SK-N-SH (cell line): Measurements from ENCODE around the gene SALL3. TPM values are rescaled to one million over a fixed set of nuclear protein-coding genes. Genes with fewer than 3 reads are reported as not detected.

ENCODE experiments used
- CTCF ChIA-PET: fragments of 300-600, 350-600 bp; formaldehyde crosslinking; extraction: SDS; loops from one replicate; lab custom pipeline; 2021; lab: Yijun Ruan, JAX
- POLR2A ChIA-PET: fragments of 350-600 bp; sonication (Branson Sonifier 250); formaldehyde crosslinking; extraction: SDS; loops from one replicate; lab custom pipeline; 2020; ENCODE audit warnings: antibody characterized with exemption, inconsistent platforms; lab: Yijun Ruan, JAX
- DNase-seq: peaks from one replicate; pipeline ENCODE4 v3.0.0; 2012
- H2AFZ ChIP-seq: fragments of 200-600 bp; sonication (generic); 2 replicates; pipeline ENCODE4 v1.8.1; 2016; ENCODE audit warnings: antibody characterized with exemption, mild to moderate bottlenecking, low read depth
- H3F3A ChIP-seq: fragments of 200-600 bp; sonication (generic); replicated peaks from 2 replicates; pipeline ENCODE3; 2016; ENCODE audit warnings: antibody characterized with exemption, mild to moderate bottlenecking; ENCODE audit not compliant: insufficient read depth
- H3K27ac ChIP-seq, 2 experiments: fragments of 200-500 bp in 1 of 2; fragments of 200-600 bp in 1 of 2; sonication (Bioruptor generic) in 1 of 2; sonication (generic), shearing (Covaris generic) in 1 of 2; 2 replicates each; pipeline versions ENCODE4 v1.5.1 to v1.6.1; 2014 to 2016; ENCODE audit warnings: low read depth in 2 of 2, inconsistent platforms in 1 of 2, low read length in 1 of 2, mild to moderate bottlenecking in 1 of 2, mixed read lengths in 1 of 2
- H3K27me3 ChIP-seq: fragments of 200-600 bp; sonication (generic), shearing (Covaris generic); 2 replicates; pipeline ENCODE4 v1.6.1; 2016; ENCODE audit warnings: mixed run types; ENCODE audit not compliant: insufficient read depth
- H3K36me3 ChIP-seq, 2 experiments: fragments of 200-500 bp in 1 of 2; fragments of 200-600 bp in 1 of 2; sonication (Bioruptor generic) in 1 of 2; sonication (generic) in 1 of 2; replicated peaks in 1 of 2; 2 replicates each; pipeline versions ENCODE3 to v1.5.1; 2014 to 2016; ENCODE audit warnings: low read length in 1 of 2, mild to moderate bottlenecking in 1 of 2; ENCODE audit not compliant: insufficient read depth in 2 of 2, control insufficient read depth in 1 of 2
- H3K4me1 ChIP-seq, 2 experiments: fragments of 200-500 bp in 1 of 2; fragments of 200-600 bp in 1 of 2; sonication (Bioruptor generic) in 1 of 2; sonication (generic), shearing (Covaris generic) in 1 of 2; 2 replicates each; pipeline versions ENCODE4 v1.5.1 to v1.6.1; 2014 to 2016; ENCODE audit warnings: low read depth in 1 of 2, low read length in 1 of 2, mixed run types in 1 of 2; ENCODE audit not compliant: insufficient read depth in 2 of 2, control insufficient read depth in 1 of 2
- H3K4me2 ChIP-seq: fragments of 200-600 bp; sonication (generic), shearing (Covaris generic); 2 replicates; pipeline ENCODE4 v1.6.1; 2017; ENCODE audit warnings: mixed run types
- H3K4me3 ChIP-seq, 2 experiments: fragments of 200-500 bp in 1 of 2; fragments of 200-600 bp in 1 of 2; sonication (Bioruptor generic) in 1 of 2; sonication (generic), shearing (Covaris generic) in 1 of 2; 2 replicates each; pipeline versions ENCODE4 v1.5.1 to v1.8.1; 2014 to 2016; ENCODE audit warnings: low read depth in 2 of 2, inconsistent platforms in 1 of 2, low read length in 1 of 2, mild to moderate bottlenecking in 1 of 2, mixed read lengths in 1 of 2, moderate library complexity in 1 of 2
- H3K79me2 ChIP-seq: fragments of 200-600 bp; sonication (generic); 2 replicates; pipeline ENCODE4 v1.8.1; 2017; ENCODE audit warnings: mild to moderate bottlenecking; ENCODE audit not compliant: insufficient read depth
- H3K9ac ChIP-seq: fragments of 200-600 bp; sonication (generic); 2 replicates; pipeline ENCODE4 v1.6.1; 2017; ENCODE audit warnings: mixed run types
- H3K9me2 ChIP-seq: fragments of 200-600 bp; sonication (generic); 2 replicates; pipeline ENCODE4 v1.6.1; 2017; ENCODE audit warnings: mixed run types
- H3K9me3 ChIP-seq: fragments of 200-600 bp; sonication (generic); 2 replicates; pipeline ENCODE4 v1.6.1; 2017; ENCODE audit warnings: mixed run types, mild to moderate bottlenecking, moderate library complexity
- H4K20me1 ChIP-seq: fragments of 200-600 bp; sonication (generic); 2 replicates; pipeline ENCODE4 v1.6.1; 2017; ENCODE audit warnings: mild to moderate bottlenecking, mixed run types; ENCODE audit not compliant: insufficient read depth
- CHD2 ChIP-seq: fragments of 150-350 bp; IDR thresholded peaks from 2 replicates; pipeline ENCODE4 v1.6.1; 2018; ENCODE audit warnings: low read length; ENCODE audit not compliant: partially characterized antibody
- CTCF ChIP-seq: fragments of 200-600 bp; sonication (generic); IDR thresholded peaks from 2 replicates; pipeline ENCODE4 v1.6.1; 2017; ENCODE audit warnings: antibody characterized with exemption, mild to moderate bottlenecking, moderate library complexity
- FOXM1 ChIP-seq: IDR thresholded peaks from 2 replicates; pipeline ENCODE4 v1.4.0; 2012; ENCODE audit warnings: low read depth, mild to moderate bottlenecking
- GABPA ChIP-seq: IDR thresholded peaks from 2 replicates; pipeline ENCODE4 v1.4.0; 2012; ENCODE audit warnings: low read depth, mild to moderate bottlenecking
- MEF2A ChIP-seq: IDR thresholded peaks from 2 replicates; pipeline ENCODE4 v1.4.0; 2012; ENCODE audit warnings: low read depth, borderline replicate concordance
- NFIC ChIP-seq: IDR thresholded peaks from 2 replicates; pipeline ENCODE4 v1.4.0; 2012; ENCODE audit warnings: borderline replicate concordance
- NRF1 ChIP-seq: IDR thresholded peaks from 2 replicates; pipeline ENCODE4 v1.6.1; 2012; ENCODE audit warnings: low read depth, mild to moderate bottlenecking, low read length
- POLR2AphosphoS5 ChIP-seq: IDR thresholded peaks from 2 replicates; pipeline ENCODE4 v1.6.1; 2012; ENCODE audit warnings: low read depth, low read length
- RAD21 ChIP-seq: IDR thresholded peaks from 2 replicates; pipeline ENCODE4 v1.6.1; 2012; ENCODE audit warnings: mild to moderate bottlenecking, low read length
- RCOR1 ChIP-seq: fragments of 150-350 bp; IDR thresholded peaks from 2 replicates; pipeline ENCODE4 v1.6.1; 2017; ENCODE audit warnings: antibody characterized with exemption, low read length
- RXRA ChIP-seq: IDR thresholded peaks from 2 replicates; pipeline ENCODE4 v1.4.0; 2012; ENCODE audit warnings: low read depth, mild to moderate bottlenecking, borderline replicate concordance
- SMC3 ChIP-seq: IDR thresholded peaks from 2 replicates; pipeline ENCODE4 v1.6.1; 2012; ENCODE audit warnings: low read depth, low read length, improper control_type of control experiment
- TAF1 ChIP-seq: IDR thresholded peaks from 2 replicates; pipeline ENCODE4 v1.6.1; 2012; ENCODE audit warnings: low read depth, mild to moderate bottlenecking, low read length, moderate library complexity, borderline replicate concordance
- WGBS: methylation state at CpG from one replicate; pipeline ENCODE4 v1.1.6; 2017; ENCODE audit warnings: low lambda C conversion rate; 5-methylcytosine and 5-hydroxymethylcytosine counted together
- polyA plus RNA-seq, 3 experiments: library from polyadenylated mRNA; depleted of rRNA; stranded (reverse); fragments of >200 nt; gene quantifications; 2 replicates each; pipeline ENCODE4 v1.2.3, GENCODE V29; 2012
- TF ChIP-seq, protein P1 (sequence below): IDR thresholded peaks from 2 replicates; pipeline ENCODE4 v1.4.0; 2012; ENCODE audit warnings: low read depth
- TF ChIP-seq, protein P2 (sequence below): IDR thresholded peaks from 2 replicates; pipeline ENCODE4 v1.4.0; 2012; ENCODE audit warnings: low read depth, borderline replicate concordance

The SALL3 gene
- polyA plus RNA-seq, 1 of the 3 experiments (the other 2 are of a cell fraction) = not detected

DNA sequence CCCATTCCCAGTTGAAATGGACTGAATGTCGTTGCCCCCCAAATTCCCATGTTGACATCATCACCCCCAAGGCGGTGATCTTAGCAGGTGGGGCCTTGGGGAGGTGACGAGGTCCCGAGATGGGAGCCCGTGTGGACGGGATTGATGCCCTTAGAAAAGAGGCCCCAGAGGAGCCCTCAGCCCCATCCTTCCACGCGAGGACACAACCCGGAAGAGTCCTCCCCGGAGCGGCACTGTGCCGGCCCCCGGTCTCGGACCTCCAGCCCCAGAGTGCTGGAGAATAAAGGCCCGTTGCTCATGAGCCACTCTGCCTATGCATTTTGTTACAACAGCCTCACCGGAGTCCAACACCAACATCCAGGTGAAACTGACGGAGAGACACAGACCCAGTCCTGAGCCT lies 30.4 kb upstream of the SALL3 start:
- ChIA-PET POLR2A (no interaction called here), CTCF (interaction anchor here (1.1 kb wide), 1 partner anchor 19 kb away, joined by 3 read pairs; no protein-coding TSS in a partner anchor)
- H4K20me1 ChIP-seq = no peaks in the 10 kb centered on the region
- WGBS = 1% methylated on average over 11 of the region's 17 CpGs
- no peaks in the 10 kb centered on the region for H3K9me3 ChIP-seq
- H3K36me3 ChIP-seq = no peaks in the 10 kb centered on the region
- no peak overlapping the region for H3K9ac ChIP-seq
- no peak for DNase-seq
- no peaks in the 10 kb centered on the region for H3F3A ChIP-seq
- H3K79me2 ChIP-seq = no peaks in the 10 kb centered on the region
- H2AFZ ChIP-seq = no peak overlapping the region
- H3K4me1 ChIP-seq = no peaks in the 10 kb centered on the region
- H3K27ac ChIP-seq = no peak overlapping the region
- H3K4me2 ChIP-seq = no peak overlapping the region
- TF ChIP-seq MEF2A (no peak), NRF1 (no peak), FOXM1 (no peak), RCOR1 (no peak), CHD2 (no peak), RXRA (no peak), NFIC (no peak)
- peaks cover 56% of the 10 kb centered on the region; the same call in 1 of the 2 replicates for H3K27me3 ChIP-seq
- no peak overlapping the region for H3K4me3 ChIP-seq
- no peaks in the 10 kb centered on the region for H3K9me2 ChIP-seq

DNA sequence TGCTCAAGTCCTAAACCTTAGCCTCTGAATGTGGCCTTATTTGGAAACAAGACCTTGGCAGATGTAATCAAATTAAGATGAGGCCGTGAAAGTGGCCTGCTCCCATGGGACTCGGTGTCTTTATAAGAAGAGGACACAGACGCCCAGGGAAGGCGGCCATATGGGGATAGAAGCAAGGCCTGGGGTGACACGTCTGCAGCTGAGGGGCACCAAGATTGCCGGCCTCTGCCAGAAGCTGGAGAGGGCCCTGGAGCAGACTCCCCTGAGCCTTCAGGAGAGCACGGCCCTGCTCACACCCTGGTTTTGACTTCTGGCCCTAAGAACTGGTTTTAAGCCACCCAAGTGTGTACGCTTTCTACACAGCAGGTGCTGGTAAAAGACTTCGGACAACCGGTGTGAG lies 29.2 kb upstream of the SALL3 start:
- H3K9ac ChIP-seq = no peak overlapping the region
- H3K27ac ChIP-seq = no peak overlapping the region
- no peak for DNase-seq
- no peaks in the 10 kb centered on the region for H3K36me3 ChIP-seq
- CTCF ChIA-PET = no interaction called here
- H3K79me2 ChIP-seq = no peaks in the 10 kb centered on the region
- H2AFZ ChIP-seq = no peak overlapping the region
- no peaks in the 10 kb centered on the region for H3K9me2 ChIP-seq
- H3K4me3 ChIP-seq = no peak overlapping the region
- H4K20me1 ChIP-seq = no peaks in the 10 kb centered on the region
- POLR2A ChIA-PET = no interaction called here
- 3% methylated on average over 5 of the region's 10 CpGs for WGBS
- H3K27me3 ChIP-seq = peaks cover 59% of the 10 kb centered on the region
- no peaks in the 10 kb centered on the region for H3K9me3 ChIP-seq
- H3F3A ChIP-seq = no peaks in the 10 kb centered on the region
- TF ChIP-seq, protein P1, sequence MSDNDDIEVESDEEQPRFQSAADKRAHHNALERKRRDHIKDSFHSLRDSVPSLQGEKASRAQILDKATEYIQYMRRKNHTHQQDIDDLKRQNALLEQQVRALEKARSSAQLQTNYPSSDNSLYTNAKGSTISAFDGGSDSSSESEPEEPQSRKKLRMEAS = no peak
- TF ChIP-seq POLR2AphosphoS5 (no peak), SMC3 (no peak), TAF1 (no peak), CTCF (no peak), RAD21 (no peak), RXRA (no peak), GABPA (no peak)
- TF ChIP-seq, protein P2, sequence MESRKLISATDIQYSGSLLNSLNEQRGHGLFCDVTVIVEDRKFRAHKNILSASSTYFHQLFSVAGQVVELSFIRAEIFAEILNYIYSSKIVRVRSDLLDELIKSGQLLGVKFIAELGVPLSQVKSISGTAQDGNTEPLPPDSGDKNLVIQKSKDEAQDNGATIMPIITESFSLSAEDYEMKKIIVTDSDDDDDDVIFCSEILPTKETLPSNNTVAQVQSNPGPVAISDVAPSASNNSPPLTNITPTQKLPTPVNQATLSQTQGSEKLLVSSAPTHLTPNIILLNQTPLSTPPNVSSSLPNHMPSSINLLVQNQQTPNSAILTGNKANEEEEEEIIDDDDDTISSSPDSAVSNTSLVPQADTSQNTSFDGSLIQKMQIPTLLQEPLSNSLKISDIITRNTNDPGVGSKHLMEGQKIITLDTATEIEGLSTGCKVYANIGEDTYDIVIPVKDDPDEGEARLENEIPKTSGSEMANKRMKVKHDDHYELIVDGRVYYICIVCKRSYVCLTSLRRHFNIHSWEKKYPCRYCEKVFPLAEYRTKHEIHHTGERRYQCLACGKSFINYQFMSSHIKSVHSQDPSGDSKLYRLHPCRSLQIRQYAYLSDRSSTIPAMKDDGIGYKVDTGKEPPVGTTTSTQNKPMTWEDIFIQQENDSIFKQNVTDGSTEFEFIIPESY = no peak
- H3K4me1 ChIP-seq = no peaks in the 10 kb centered on the region
- no peak overlapping the region for H3K4me2 ChIP-seq
